Measurements from ENCODE around the gene DPYD.

The DPYD gene

GRCh38 chr1:97337250-97338030 is 583.4 kb downstream of the DPYD start:
- ChIA-PET CTCF (no interaction called here), POLR2A (no interaction called here)
- DNase-seq (ENCODE audit: extremely low spot score): no peak
- TF ChIP-seq ZNF384 (IDR thresholded peaks at IDR 0.05): no peak
- TF ChIP-seq FOXM1 (IDR thresholded peaks at IDR 0.05; ENCODE audit: borderline replicate concordance): no peak
- no peak for TF ChIP-seq L3MBTL2 (conservative IDR thresholded peaks at IDR 0.05)
- TF ChIP-seq FOXK2 (IDR thresholded peaks at IDR 0.05): no peak
- no peak for TF ChIP-seq NFRKB (IDR thresholded peaks at IDR 0.05)
- no peak for TF ChIP-seq LEF1 (IDR thresholded peaks at IDR 0.05; ENCODE audit: borderline replicate concordance)

GRCh38 chr1:97334454-97334853 is 586.4 kb downstream of the DPYD start:
- POLR2A ChIA-PET: no interaction called here
- no peak for DNase-seq (ENCODE audit: extremely low spot score)
- CTCF ChIA-PET: no interaction called here

GRCh38 chr1:97332716-97333115 is 588.1 kb downstream of the DPYD start:
- no peak for DNase-seq (ENCODE audit: extremely low spot score)
- POLR2A ChIA-PET: no interaction called here
- TF ChIP-seq PKNOX1 (IDR thresholded peaks at IDR 0.05): no peak
- no peak for TF ChIP-seq ELF4 (IDR thresholded peaks at IDR 0.05)
- TF ChIP-seq TARDBP (IDR thresholded peaks at IDR 0.05): no peak
- no peak for TF ChIP-seq FOXK2 (IDR thresholded peaks at IDR 0.05)
- TF ChIP-seq FOXA1 (IDR thresholded peaks at IDR 0.05): no peak
- no peak for TF ChIP-seq ARNT (IDR thresholded peaks at IDR 0.05)
- TF ChIP-seq LEF1 (IDR thresholded peaks at IDR 0.05; ENCODE audit: borderline replicate concordance): no peak
- no peak for TF ChIP-seq SP1 (IDR thresholded peaks at IDR 0.05)
- TF ChIP-seq L3MBTL2 (conservative IDR thresholded peaks at IDR 0.05): no peak
- no peak for TF ChIP-seq ZNF384 (IDR thresholded peaks at IDR 0.05)
- TF ChIP-seq CTBP1 (IDR thresholded peaks at IDR 0.05; ENCODE audit: borderline replicate concordance): no peak
- CTCF ChIA-PET: no interaction called here

More at GRCh38 chr1:97334454-97334853, 586.4 kb downstream of the DPYD start:
- TF ChIP-seq ZNF384 (IDR thresholded peaks at IDR 0.05) (no peak), HDGF (IDR thresholded peaks at IDR 0.05; ENCODE audit: borderline replicate concordance) (no peak), SP1 (IDR thresholded peaks at IDR 0.05) (no peak), BHLHE40 (IDR thresholded peaks at IDR 0.05; ENCODE audit: borderline replicate concordance) (no peak), CTBP1 (IDR thresholded peaks at IDR 0.05; ENCODE audit: borderline replicate concordance) (no peak), ELF4 (IDR thresholded peaks at IDR 0.05) (no peak), L3MBTL2 (conservative IDR thresholded peaks at IDR 0.05) (no peak), FOXA1 (IDR thresholded peaks at IDR 0.05) (no peak), ARNT (IDR thresholded peaks at IDR 0.05) (no peak), FOXK2 (IDR thresholded peaks at IDR 0.05) (no peak), LEF1 (IDR thresholded peaks at IDR 0.05; ENCODE audit: borderline replicate concordance) (no peak), NFRKB (IDR thresholded peaks at IDR 0.05) (no peak), FOXM1 (IDR thresholded peaks at IDR 0.05; ENCODE audit: borderline replicate concordance) (no peak), SUZ12 (IDR thresholded peaks at IDR 0.05) (no peak), TARDBP (IDR thresholded peaks at IDR 0.05) (no peak), PKNOX1 (IDR thresholded peaks at IDR 0.05) (no peak)

GRCh38 chr1:97331165-97331564 is 589.7 kb downstream of the DPYD start:
- CTCF ChIA-PET: no interaction called here
- no peak for TF ChIP-seq SUZ12 (IDR thresholded peaks at IDR 0.05)
- no peak for TF ChIP-seq TARDBP (IDR thresholded peaks at IDR 0.05)
- TF ChIP-seq SP1 (IDR thresholded peaks at IDR 0.05): no peak
- TF ChIP-seq ELF4 (IDR thresholded peaks at IDR 0.05): no peak
- no peak for TF ChIP-seq LEF1 (IDR thresholded peaks at IDR 0.05; ENCODE audit: borderline replicate concordance)
- no peak for TF ChIP-seq FOXM1 (IDR thresholded peaks at IDR 0.05; ENCODE audit: borderline replicate concordance)
- DNase-seq (ENCODE audit: extremely low spot score): no peak
- POLR2A ChIA-PET: no interaction called here

GRCh38 chr1:97314685-97315084 is 606.1 kb downstream of the DPYD start:
- ChIA-PET CTCF (interaction anchor here (1.2 kb wide), 1 partner anchor 59 kb away, joined by 4 read pairs; no protein-coding TSS in a partner anchor), POLR2A (no interaction called here)
- no peak for DNase-seq (ENCODE audit: extremely low spot score)
- TF ChIP-seq FOXA1 (IDR thresholded peaks at IDR 0.05) (no peak), L3MBTL2 (conservative IDR thresholded peaks at IDR 0.05) (no peak), SP1 (IDR thresholded peaks at IDR 0.05) (no peak), ELF4 (IDR thresholded peaks at IDR 0.05) (no peak), CTBP1 (IDR thresholded peaks at IDR 0.05; ENCODE audit: borderline replicate concordance) (no peak), PKNOX1 (IDR thresholded peaks at IDR 0.05) (no peak), BHLHE40 (IDR thresholded peaks at IDR 0.05; ENCODE audit: borderline replicate concordance) (no peak), FOXM1 (IDR thresholded peaks at IDR 0.05; ENCODE audit: borderline replicate concordance) (no peak), TARDBP (IDR thresholded peaks at IDR 0.05) (no peak), ZNF384 (IDR thresholded peaks at IDR 0.05) (no peak), ARNT (IDR thresholded peaks at IDR 0.05) (no peak)

- no peak for TF ChIP-seq BHLHE40 (IDR thresholded peaks at IDR 0.05; ENCODE audit: borderline replicate concordance)
- TF ChIP-seq ZNF384 (IDR thresholded peaks at IDR 0.05): no peak
- no peak for TF ChIP-seq FOXK2 (IDR thresholded peaks at IDR 0.05)
- no peak for TF ChIP-seq FOXA1 (IDR thresholded peaks at IDR 0.05)
- TF ChIP-seq LEF1 (IDR thresholded peaks at IDR 0.05; ENCODE audit: borderline replicate concordance): no peak
- TF ChIP-seq L3MBTL2 (conservative IDR thresholded peaks at IDR 0.05): no peak
- TF ChIP-seq SUZ12 (IDR thresholded peaks at IDR 0.05): no peak
- TF ChIP-seq FOXM1 (IDR thresholded peaks at IDR 0.05; ENCODE audit: borderline replicate concordance): no peak
- no peak for TF ChIP-seq NFRKB (IDR thresholded peaks at IDR 0.05)
- no peak for TF ChIP-seq TARDBP (IDR thresholded peaks at IDR 0.05)
- no peak for DNase-seq (ENCODE audit: extremely low spot score)
- ChIA-PET CTCF (no interaction called here), POLR2A (no interaction called here)
Observed at GRCh38 chr1:97308131-97308530, 612.7 kb downstream of the DPYD start.

All from HEK293T (cell line).